MM.1S (cell line): Measurements from ENCODE around the gene JSRP1.

Source experiments
- DNase-seq: peaks from one replicate; pipeline ENCODE4 v3.0.0-alpha.2; 2015
- H2AFZ ChIP-seq: fragments of 300-600 bp; sonication (generic); 2 replicates; pipeline ENCODE4 v1.6.0; 2016; ENCODE audit warnings: antibody characterized with exemption, low read length
- H3F3A ChIP-seq: fragments of 300-600 bp; sonication (generic); 2 replicates; pipeline ENCODE4 v1.6.1; 2016; ENCODE audit warnings: mild to moderate bottlenecking, antibody characterized with exemption, low read length, moderate library complexity, mixed read lengths; ENCODE audit not compliant: insufficient read depth
- H3K27ac ChIP-seq: fragments of 300-600 bp; sonication (generic); 2 replicates; pipeline ENCODE4 v1.5.1; 2016; ENCODE audit warnings: mild to moderate bottlenecking, low read length
- H3K27me3 ChIP-seq: fragments of 300-600 bp; sonication (generic); replicated peaks from 2 replicates; pipeline ENCODE4 v1.6.0; 2016; ENCODE audit warnings: low read length; ENCODE audit not compliant: insufficient read depth
- H3K36me3 ChIP-seq: fragments of 300-600 bp; sonication (generic); replicated peaks from 2 replicates; pipeline ENCODE4 v1.6.1; 2016; ENCODE audit warnings: mild to moderate bottlenecking, low read length, mixed read lengths; ENCODE audit not compliant: insufficient read depth
- H3K4me1 ChIP-seq: fragments of 300-600 bp; sonication (generic); 2 replicates; pipeline ENCODE4 v1.6.1; 2016; ENCODE audit warnings: low read length, mixed read lengths
- H3K4me2 ChIP-seq: fragments of 300-600 bp; sonication (generic); 2 replicates; pipeline ENCODE4 v1.6.0; 2016; ENCODE audit warnings: low read depth, low read length
- H3K4me3 ChIP-seq: fragments of 300-600 bp; sonication (generic); 2 replicates; pipeline ENCODE4 v1.5.1; 2016; ENCODE audit warnings: low read length, mixed read lengths
- H3K79me2 ChIP-seq: fragments of 300-600 bp; sonication (generic); 2 replicates; pipeline ENCODE4 v1.6.1; 2016; ENCODE audit warnings: mixed run types, low read length, mixed read lengths
- H3K9ac ChIP-seq: fragments of 300-600 bp; sonication (generic); 2 replicates; pipeline ENCODE4 v1.6.1; 2016; ENCODE audit warnings: low read length, mixed read lengths
- H3K9me2 ChIP-seq: fragments of 300-600 bp; sonication (generic); replicated peaks from 2 replicates; pipeline ENCODE4 v1.6.1; 2016; ENCODE audit warnings: mild to moderate bottlenecking, low read length, mixed read lengths; ENCODE audit not compliant: insufficient read depth
- H3K9me3 ChIP-seq: fragments of 300-600 bp; sonication (generic); replicated peaks from 2 replicates; pipeline ENCODE4 v1.6.1; 2016; ENCODE audit warnings: mild to moderate bottlenecking, low read length, mixed read lengths; ENCODE audit not compliant: insufficient read depth
- H4K20me1 ChIP-seq: fragments of 300-600 bp; sonication (generic); 2 replicates; pipeline ENCODE4 v1.6.1; 2016; ENCODE audit warnings: mild to moderate bottlenecking, low read length, moderate library complexity, mixed read lengths; ENCODE audit not compliant: insufficient read depth
- CTCF ChIP-seq: fragments of 300-600 bp; sonication (generic); IDR thresholded peaks from 2 replicates; pipeline ENCODE4 v1.5.1; 2016; ENCODE audit warnings: antibody characterized with exemption, low read length, mixed read lengths
- EZH2 ChIP-seq: fragments of 300-600 bp; sonication (generic); optimal IDR thresholded peaks from 2 replicates; pipeline ENCODE3; 2017; ENCODE audit warnings: low read depth, mild to moderate bottlenecking, antibody characterized with exemption, low read length, mixed read lengths
- EZH2phosphoT487 ChIP-seq: fragments of 300-600 bp; sonication (generic); IDR thresholded peaks from 2 replicates; pipeline ENCODE4 v1.6.1; 2018; ENCODE audit warnings: antibody characterized with exemption, low read length

JSRP1 gene

GRCh38 chr19:2302319-2303210 lies 46.3 kb upstream of the JSRP1 start:
- no peak for TF ChIP-seq CTCF
- TF ChIP-seq EZH2phosphoT487: no peak
- TF ChIP-seq EZH2: no peak
- Histone ChIP-seq H3K9me3 (no peaks in the 10 kb centered on the region), H3K79me2 (no peaks in the 10 kb centered on the region), H3K27ac (no peak overlapping the region), H3K27me3 (peaks cover 70% of the 10 kb centered on the region), H4K20me1 (no peaks in the 10 kb centered on the region), H3K4me3 (no peak overlapping the region), H3K36me3 (no peaks in the 10 kb centered on the region), H3K9ac (no peak overlapping the region), H2AFZ (no peak overlapping the region), H3K9me2 (no peaks in the 10 kb centered on the region), H3K4me2 (no peak overlapping the region), H3F3A (no peaks in the 10 kb centered on the region), H3K4me1 (no peaks in the 10 kb centered on the region)
- no peak for DNase-seq

GRCh38 chr19:2300533-2300932 lies 44.3 kb upstream of the JSRP1 start:
- no peaks in the 10 kb centered on the region for H4K20me1 ChIP-seq
- no peaks in the 10 kb centered on the region for H3K36me3 ChIP-seq
- TF ChIP-seq CTCF: no peak
- no peak for TF ChIP-seq EZH2
- no peak for TF ChIP-seq EZH2phosphoT487
- no peaks in the 10 kb centered on the region for H3K9me3 ChIP-seq
- H3K4me3 ChIP-seq: no peak overlapping the region
- H3K9me2 ChIP-seq: no peaks in the 10 kb centered on the region
- H3K4me2 ChIP-seq: no peak overlapping the region
- no peak for DNase-seq
- peaks cover 49% of the 10 kb centered on the region for H3K27me3 ChIP-seq
- no peaks in the 10 kb centered on the region for H3K4me1 ChIP-seq
- H3K9ac ChIP-seq: no peak overlapping the region
- H3K27ac ChIP-seq: no peak overlapping the region
- no peaks in the 10 kb centered on the region for H3F3A ChIP-seq
- no peaks in the 10 kb centered on the region for H3K79me2 ChIP-seq
- no peak overlapping the region for H2AFZ ChIP-seq

- Histone ChIP-seq H3K9me3 (no peaks in the 10 kb centered on the region), H3K27me3 (peaks cover 9% of the 10 kb centered on the region), H3K27ac (no peak overlapping the region), H3K79me2 (no peaks in the 10 kb centered on the region), H3K9ac (no peak overlapping the region), H3K36me3 (no peaks in the 10 kb centered on the region), H3K4me2 (no peak overlapping the region), H3K4me3 (no peak overlapping the region), H3F3A (no peaks in the 10 kb centered on the region), H3K4me1 (no peaks in the 10 kb centered on the region), H4K20me1 (no peaks in the 10 kb centered on the region), H2AFZ (no peak overlapping the region), H3K9me2 (no peaks in the 10 kb centered on the region)
- TF ChIP-seq EZH2phosphoT487: no peak
- no peak for TF ChIP-seq EZH2
- TF ChIP-seq CTCF: no peak
- DNase-seq: no peak
Measured at GRCh38 chr19:2296141-2296540, 39.9 kb upstream of the JSRP1 start.
